K562 (cell line): ENCODE data around the gene ANKDD1A. TPM values are rescaled to one million over a fixed set of nuclear protein-coding genes. Genes with fewer than 3 reads are reported as not detected.

Source experiments
- ATAC-seq: fragments of 200-7000 bp; cut with Tn5 transposase; 3 replicates; pipeline ENCODE4 v1.9.1; 2020; ENCODE audit warnings: moderate library complexity
- BruUV-seq: library from RNA; stranded (reverse); fragments of 400-500 nt; replicated peaks from 2 replicates; lab custom pipeline; 2021; lab: Mats Ljungman, UMichigan
- CTCF ChIA-PET: fragments of 300-600 bp; formaldehyde crosslinking; extraction: SDS; loops from one replicate; lab custom pipeline; 2021; ENCODE audit warnings: low intra/inter-chr PET ratio; lab: Yijun Ruan, JAX
- POLR2A ChIA-PET: fragments of 300-600, 350-650 bp; sonication (Branson Sonifier 250); formaldehyde crosslinking; extraction: SDS; loops from one replicate; lab custom pipeline; 2021; ENCODE audit warnings: antibody characterized with exemption, inconsistent platforms; lab: Yijun Ruan, JAX
- DNase-seq, 4 experiments: peaks; one replicate each; pipeline versions ENCODE4 v3.0.0 to v3.0.0-alpha.2; 2011 to 2018; ENCODE audit warnings: low spot score in 3 of 4, mixed read lengths in 3 of 4; ENCODE audit errors: extremely low read depth in 1 of 4
- FAIRE-seq: peaks from 2 replicates; lab custom pipeline; 2011; peaks lifted over from hg19 to GRCh38; lab: Jason Lieb, UNC
- H2AFZ ChIP-seq: 2 replicates; pipeline ENCODE4 v1.6.0; 2011; ENCODE audit warnings: low read depth, low read length, control low read depth, inconsistent platforms
- H3K27ac ChIP-seq: fragments of 200-600 bp; 3 replicates; pipeline ENCODE4 v1.8.0; 2011; ENCODE audit warnings: low read depth, mild to moderate bottlenecking, control low read depth, inconsistent platforms, low read length, moderate library complexity, mixed read lengths; ENCODE audit errors: extremely low read depth
- H3K27me3 ChIP-seq, 2 experiments: fragments of 300-600 bp in 1 of 2; 2 replicates in 1 of 2; 3 replicates in 1 of 2; pipeline versions ENCODE4 v1.6.0 to v1.8.0; 2011; ENCODE audit warnings: inconsistent platforms in 2 of 2, low read length in 2 of 2, mild to moderate bottlenecking in 1 of 2, mixed read lengths in 1 of 2, moderate library complexity in 1 of 2; ENCODE audit not compliant: control insufficient read depth in 2 of 2, insufficient read depth in 2 of 2
- H3K36me3 ChIP-seq: fragments of 300-600 bp; 3 replicates; pipeline ENCODE4 v1.8.0; 2011; ENCODE audit warnings: mild to moderate bottlenecking, low read length, inconsistent platforms; ENCODE audit not compliant: control insufficient read depth, insufficient read depth
- H3K4me1 ChIP-seq, 2 experiments: fragments of 200-600 bp in 1 of 2; replicated peaks in 1 of 2; 2 replicates in 1 of 2; 3 replicates in 1 of 2; pipeline versions ENCODE4 v1.5.1 to v1.8.0; 2011; ENCODE audit warnings: inconsistent platforms in 2 of 2, low read length in 2 of 2, mild to moderate bottlenecking in 1 of 2, mixed read lengths in 1 of 2, moderate library complexity in 1 of 2; ENCODE audit not compliant: control insufficient read depth in 2 of 2, insufficient read depth in 2 of 2
- H3K4me2 ChIP-seq: 2 replicates; pipeline ENCODE4 v1.6.1; 2011; ENCODE audit warnings: low read length, control low read depth, inconsistent platforms, mixed read lengths; ENCODE audit not compliant: insufficient read depth
- H3K4me3 ChIP-seq: fragments of 200-600 bp; sonication (generic), shearing (Covaris generic); 2 replicates; pipeline ENCODE4 v1.5.1; 2016; ENCODE audit warnings: control low read depth, inconsistent platforms
- H3K79me2 ChIP-seq: fragments of 200-600 bp; 3 replicates; pipeline ENCODE4 v1.8.0; 2011; ENCODE audit warnings: low read length, inconsistent platforms; ENCODE audit not compliant: control insufficient read depth, insufficient read depth
- H3K9ac ChIP-seq, 2 experiments: 2 replicates each; pipeline versions ENCODE4 v1.6.0 to v1.6.1; 2011; ENCODE audit warnings: low read depth in 2 of 2, low read length in 2 of 2, control low read depth in 1 of 2, inconsistent platforms in 1 of 2, mild to moderate bottlenecking in 1 of 2, mixed read lengths in 1 of 2; ENCODE audit not compliant: insufficient read depth in 1 of 2
- H3K9me1 ChIP-seq: one replicate; pipeline ENCODE4 v1.6.0; 2011; ENCODE audit warnings: inconsistent platforms, mild to moderate bottlenecking, low read length, moderate library complexity; ENCODE audit not compliant: control insufficient read depth, insufficient read depth
- H3K9me3 ChIP-seq: replicated peaks from 2 replicates; pipeline ENCODE4 v1.5.1; 2011; ENCODE audit warnings: low read depth, low read length, inconsistent platforms; ENCODE audit not compliant: control insufficient read depth, insufficient read depth
- H4K20me1 ChIP-seq: replicated peaks from 2 replicates; pipeline ENCODE4 v1.6.1; 2011; ENCODE audit warnings: low read length, inconsistent platforms, mixed read lengths; ENCODE audit not compliant: control insufficient read depth, insufficient read depth
- ARID1B ChIP-seq: fragments of 450-650 bp; IDR thresholded peaks from 2 replicates; pipeline ENCODE4 v1.6.1; 2016; ENCODE audit warnings: antibody characterized with exemption, mild to moderate bottlenecking, inconsistent platforms
- CBFA2T2 ChIP-seq: fragments of 450-650 bp; conservative IDR thresholded peaks from 2 replicates; pipeline ENCODE4 v1.6.1; 2017; ENCODE audit warnings: mild to moderate bottlenecking
- CBX5 ChIP-seq: IDR thresholded peaks from 2 replicates; pipeline ENCODE4 v1.6.1; 2014; ENCODE audit warnings: low read depth, borderline replicate concordance
- CHD1 ChIP-seq: fragments of 200-600 bp; sonication (generic); IDR thresholded peaks from one replicate; pipeline ENCODE4 v1.6.1; 2012; ENCODE audit warnings: mild to moderate bottlenecking, moderate library complexity, low read length, inconsistent platforms
- DMBX1 ChIP-seq: fragments of 250-450 bp; sonication (Bioruptor Pico); IDR thresholded peaks from 2 replicates; pipeline ENCODE4 v1.8.0; 2022; ENCODE audit warnings: inconsistent platforms, mild to moderate bottlenecking, moderate library complexity, borderline replicate concordance
- FOS ChIP-seq: IDR thresholded peaks from 3 replicates; pipeline ENCODE4 v1.6.1; 2011; ENCODE audit not compliant: insufficient read length; ENCODE audit errors: extremely low read depth
- HDAC8 ChIP-seq: fragments of 450-650 bp; IDR thresholded peaks from 2 replicates; pipeline ENCODE4 v1.6.1; 2016; ENCODE audit warnings: mild to moderate bottlenecking, missing genetic modification characterization, moderate library complexity, missing compliant biosample characterization
- MECOM ChIP-seq: fragments of 250-450 bp; sonication (Bioruptor Pico); IDR thresholded peaks from 2 replicates; pipeline ENCODE4 v1.8.0; 2022; ENCODE audit warnings: inconsistent platforms
- NR2F6 ChIP-seq: fragments of 450-650 bp; formaldehyde crosslinking; IDR thresholded peaks from 2 replicates; pipeline ENCODE4 v1.4.0; 2020; ENCODE audit warnings: mild to moderate bottlenecking
- PML ChIP-seq: IDR thresholded peaks from 2 replicates; pipeline ENCODE4 v1.6.1; 2012; ENCODE audit warnings: low read length, inconsistent platforms
- RAD51 ChIP-seq: fragments of 450-650 bp; IDR thresholded peaks from 2 replicates; pipeline ENCODE4 v1.7.1; 2016; ENCODE audit warnings: low read depth, mild to moderate bottlenecking, borderline replicate concordance
- SETDB1 ChIP-seq: IDR thresholded peaks from one replicate; pipeline ENCODE4 v1.6.1; 2012; ENCODE audit warnings: low read length, control low read depth, inconsistent platforms
- SMARCE1 ChIP-seq: fragments of 450-650 bp; IDR thresholded peaks from 2 replicates; pipeline ENCODE4 v1.7.1; 2016; ENCODE audit warnings: mild to moderate bottlenecking
- TRIM24 ChIP-seq, 2 experiments: fragments of 450-650 bp; IDR thresholded peaks; 2 replicates each; pipeline ENCODE4 v1.6.1; 2016
- WHSC1 ChIP-seq: IDR thresholded peaks from one replicate; pipeline ENCODE4 v1.6.1; 2012; ENCODE audit warnings: low read length, control low read depth, inconsistent platforms
- ZNF175 ChIP-seq: fragments of 200-800 bp; sonication (Bioruptor generic); IDR thresholded peaks from 2 replicates; pipeline ENCODE4 v1.6.1; 2016; ENCODE audit warnings: low read depth, mild to moderate bottlenecking, missing genetic modification characterization, missing compliant biosample characterization
- ZNF551 ChIP-seq: fragments of 250-450 bp; sonication (Bioruptor Pico); IDR thresholded peaks from 2 replicates; pipeline ENCODE4 v1.5.0; 2021; ENCODE audit warnings: mild to moderate bottlenecking, moderate library complexity
- ZNF589 ChIP-seq: fragments of 200-800 bp; sonication (Bioruptor generic); IDR thresholded peaks from 2 replicates; pipeline ENCODE4 v1.6.1; 2016; ENCODE audit warnings: low read depth, missing genetic modification characterization, missing compliant biosample characterization
- ZNF707 ChIP-seq: fragments of 250-450 bp; sonication (Bioruptor Pico); conservative IDR thresholded peaks from 2 replicates; pipeline ENCODE4 v1.8.0; 2022; ENCODE audit warnings: inconsistent platforms, mild to moderate bottlenecking, moderate library complexity
- WGBS: fragments of 100-300 bp; shearing (Covaris generic); methylation state at CpG from one replicate; pipeline ENCODE4 v1.1.6; 2016; ENCODE audit warnings: low coverage, mixed read lengths; ENCODE audit not compliant: insufficient coverage; ENCODE audit errors: missing lambda C conversion rate; 5-methylcytosine and 5-hydroxymethylcytosine counted together
- in situ Hi-C: fragments of 300-500 bp; cut with MboI; formaldehyde crosslinking; loops from 4 replicates; pipeline ENCODE4 v1.15.0; 2018; ENCODE audit warnings: inconsistent platforms, mixed read lengths
- intact Hi-C: fragments of 100-400 bp; cut with micrococcal nuclease; formaldehyde crosslinking; loops from 2 replicates; pipeline ENCODE4 v1.14.2; 2022
- polyA plus RNA-seq, 8 experiments: library from polyadenylated mRNA; depleted of rRNA in 4 of 8; stranded (reverse) in 5 of 8; unstranded in 3 of 8; fragments of >200 nt; fragmentation: Nextera tagmentation in 2 of 8; fragmentation: Illumina TruSeq in 1 of 8; extraction: Ambion mirVana in 2 of 8; extraction: Trizol in 1 of 8; gene quantifications; 2 replicates each; pipeline versions ENCODE4 v1.2.1 to v1.2.3, GENCODE V29; 2011 to 2014; ENCODE audit warnings: inconsistent platforms in 1 of 8, missing spikeins in 1 of 8
- total RNA-seq, 7 experiments: library from RNA; depleted of rRNA in 6 of 7; stranded (reverse); fragments of >200 nt in 6 of 7; fragmentation: Illumina TruSeq in 2 of 7; extraction: Trizol in 2 of 7; gene quantifications; 2 replicates each; pipeline versions ENCODE4 v1.2.1 to v1.2.3, GENCODE V29; 2011 to 2021; ENCODE audit warnings: low replicate concordance in 1 of 7
- TF ChIP-seq, protein P1 (sequence below), 2 experiments: fragments of 450-650 bp in 1 of 2; sonication (generic) in 1 of 2; formaldehyde crosslinking in 1 of 2; IDR thresholded peaks in 1 of 2; conservative IDR thresholded peaks in 1 of 2; 2 replicates each; pipeline versions ENCODE4 v1.6.1 to v1.8.1; 2016 to 2023; ENCODE audit warnings: mild to moderate bottlenecking in 2 of 2, moderate library complexity in 2 of 2, inconsistent platforms in 1 of 2, missing genetic modification reagents in 1 of 2
- TF ChIP-seq, protein P2 (sequence below): fragments of 150-350 bp; conservative IDR thresholded peaks from 2 replicates; pipeline ENCODE4 v1.6.1; 2014; ENCODE audit warnings: low read length

Gene ANKDD1A
- total and polyA plus RNA-seq, 9 of the 15 experiments (the other 6 are each of a cell fraction or from before 2014, with no cell fraction given), result 0.08 to 0.80 (median 0.43) TPM

DNA sequence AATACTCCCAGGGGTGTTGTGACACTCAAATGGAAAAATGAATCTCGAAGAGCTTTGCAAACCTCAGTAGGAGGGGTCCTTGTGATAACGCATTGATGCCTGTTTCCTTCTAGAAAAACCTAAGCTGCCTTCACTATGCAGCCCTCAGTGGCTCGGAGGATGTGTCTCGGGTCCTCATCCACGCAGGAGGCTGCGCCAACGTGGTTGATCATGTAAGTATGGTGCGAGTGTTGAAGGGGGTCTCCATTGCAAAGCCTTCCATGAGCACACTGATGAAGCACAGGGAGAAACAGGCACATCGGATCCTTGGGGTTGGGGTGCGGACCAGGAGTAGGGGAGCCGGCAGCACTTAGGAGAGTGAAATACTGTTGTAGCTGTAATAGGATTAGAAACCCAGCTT is 22.3 kb downstream of the ANKDD1A start (continued):
- TF ChIP-seq ZNF175 (CRISPR knock-in tag), result no peak
- TF ChIP-seq CHD1, result no peak
- no peak for TF ChIP-seq WHSC1
- TF ChIP-seq SETDB1, result no peak
- no peak for TF ChIP-seq TRIM24 (IDR thresholded peaks at IDR 0.05)
- TF ChIP-seq DMBX1 (CRISPR knock-in tag), result no peak
- no peak for TF ChIP-seq MECOM (CRISPR knock-in tag)

DNA sequence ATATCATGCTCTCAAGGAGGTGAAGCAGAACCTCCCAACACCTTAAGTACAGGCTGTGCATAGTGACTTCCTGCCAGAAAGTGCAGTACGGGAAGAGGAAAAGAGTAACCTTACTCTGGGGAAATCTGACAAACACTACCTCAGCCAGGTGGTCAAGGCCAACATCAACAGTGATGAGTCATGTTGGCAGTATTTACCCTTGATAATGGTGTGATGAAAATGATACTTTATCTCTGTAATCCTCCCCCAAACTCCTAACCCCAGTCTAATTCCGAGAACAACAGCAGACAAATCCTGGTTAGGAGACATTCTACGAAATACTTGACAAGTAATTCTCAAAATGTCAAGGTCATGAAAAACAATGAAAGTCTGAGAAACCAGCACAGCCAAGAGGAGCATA is 26.5 kb downstream of the ANKDD1A start:
- Histone ChIP-seq H3K4me2 (no peak overlapping the region), H3K27me3 (peaks cover 0 to 5% of the 10 kb centered on the region in 2 experiments; a peak in 2 of 5 replicates), H3K9ac (no peak overlapping the region), H3K79me2 (no peaks in the 10 kb centered on the region), H3K4me1 (peaks cover 0 to 3% of the 10 kb centered on the region in 2 experiments; a peak in 1 of 5 replicates), H4K20me1 (no peaks in the 10 kb centered on the region), H2AFZ (no peak overlapping the region), H3K4me3 (no peak overlapping the region), H3K9me1 (no peaks in the 10 kb centered on the region), H3K27ac (no peak overlapping the region), H3K36me3 (no peaks in the 10 kb centered on the region), H3K9me3 (no peaks in the 10 kb centered on the region)
- WGBS, result 0% methylated on average over 3 of the region's 3 CpGs
- ChIA-PET CTCF (no interaction called here), POLR2A (interaction anchor here (0.6 to 1.0 kb wide), 2 partner anchors 10 to 16 kb away, joined by 3 to 4 read pairs; no protein-coding TSS in a partner anchor)
- ATAC-seq, result peak; percentile 37; the same call in 1 of the 3 replicates
- no TSS peak for BruUV-seq
- in situ Hi-C loops, result no loop called here
- intact Hi-C loops, result no loop called here
- DNase-seq, result no peak
- peak; percentile 32 for FAIRE-seq
- no peak for TF ChIP-seq HDAC8
- TF ChIP-seq FOS, result no peak
- peak; percentile 56; the same call in 1 of the 2 replicates for TF ChIP-seq SMARCE1
- TF ChIP-seq RAD51, result no peak
- no peak for TF ChIP-seq ZNF707 (CRISPR knock-in tag)
- TF ChIP-seq CBX5, result no peak
- no peak for TF ChIP-seq ZNF589 (CRISPR knock-in tag)
- no peak for TF ChIP-seq ZNF551
- TF ChIP-seq ARID1B, result peak; percentile 71
- TF ChIP-seq CBFA2T2, result peak; percentile 23; the same call in 1 of the 2 replicates
- TF ChIP-seq, protein P1, sequence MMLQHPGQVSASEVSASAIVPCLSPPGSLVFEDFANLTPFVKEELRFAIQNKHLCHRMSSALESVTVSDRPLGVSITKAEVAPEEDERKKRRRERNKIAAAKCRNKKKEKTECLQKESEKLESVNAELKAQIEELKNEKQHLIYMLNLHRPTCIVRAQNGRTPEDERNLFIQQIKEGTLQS (IDR thresholded peaks at IDR 0.05), result peak; percentile 83; the same call in 1 of the 2 replicates
- TF ChIP-seq, protein P1 (CRISPR knock-in tag; conservative IDR thresholded peaks at IDR 0.05), result no peak
- no peak for TF ChIP-seq NR2F6
- TF ChIP-seq PML, result no peak
- TF ChIP-seq, protein P2, sequence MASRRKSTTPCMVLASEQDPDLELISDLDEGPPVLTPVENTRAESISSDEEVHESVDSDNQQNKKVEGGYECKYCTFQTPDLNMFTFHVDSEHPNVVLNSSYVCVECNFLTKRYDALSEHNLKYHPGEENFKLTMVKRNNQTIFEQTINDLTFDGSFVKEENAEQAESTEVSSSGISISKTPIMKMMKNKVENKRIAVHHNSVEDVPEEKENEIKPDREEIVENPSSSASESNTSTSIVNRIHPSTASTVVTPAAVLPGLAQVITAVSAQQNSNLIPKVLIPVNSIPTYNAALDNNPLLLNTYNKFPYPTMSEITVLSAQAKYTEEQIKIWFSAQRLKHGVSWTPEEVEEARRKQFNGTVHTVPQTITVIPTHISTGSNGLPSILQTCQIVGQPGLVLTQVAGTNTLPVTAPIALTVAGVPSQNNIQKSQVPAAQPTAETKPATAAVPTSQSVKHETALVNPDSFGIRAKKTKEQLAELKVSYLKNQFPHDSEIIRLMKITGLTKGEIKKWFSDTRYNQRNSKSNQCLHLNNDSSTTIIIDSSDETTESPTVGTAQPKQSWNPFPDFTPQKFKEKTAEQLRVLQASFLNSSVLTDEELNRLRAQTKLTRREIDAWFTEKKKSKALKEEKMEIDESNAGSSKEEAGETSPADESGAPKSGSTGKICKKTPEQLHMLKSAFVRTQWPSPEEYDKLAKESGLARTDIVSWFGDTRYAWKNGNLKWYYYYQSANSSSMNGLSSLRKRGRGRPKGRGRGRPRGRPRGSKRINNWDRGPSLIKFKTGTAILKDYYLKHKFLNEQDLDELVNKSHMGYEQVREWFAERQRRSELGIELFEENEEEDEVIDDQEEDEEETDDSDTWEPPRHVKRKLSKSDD, result no peak
